Measurements from ENCODE around the gene KLK12.

The KLK12 gene, protein sequence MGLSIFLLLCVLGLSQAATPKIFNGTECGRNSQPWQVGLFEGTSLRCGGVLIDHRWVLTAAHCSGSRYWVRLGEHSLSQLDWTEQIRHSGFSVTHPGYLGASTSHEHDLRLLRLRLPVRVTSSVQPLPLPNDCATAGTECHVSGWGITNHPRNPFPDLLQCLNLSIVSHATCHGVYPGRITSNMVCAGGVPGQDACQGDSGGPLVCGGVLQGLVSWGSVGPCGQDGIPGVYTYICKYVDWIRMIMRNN

DNA sequence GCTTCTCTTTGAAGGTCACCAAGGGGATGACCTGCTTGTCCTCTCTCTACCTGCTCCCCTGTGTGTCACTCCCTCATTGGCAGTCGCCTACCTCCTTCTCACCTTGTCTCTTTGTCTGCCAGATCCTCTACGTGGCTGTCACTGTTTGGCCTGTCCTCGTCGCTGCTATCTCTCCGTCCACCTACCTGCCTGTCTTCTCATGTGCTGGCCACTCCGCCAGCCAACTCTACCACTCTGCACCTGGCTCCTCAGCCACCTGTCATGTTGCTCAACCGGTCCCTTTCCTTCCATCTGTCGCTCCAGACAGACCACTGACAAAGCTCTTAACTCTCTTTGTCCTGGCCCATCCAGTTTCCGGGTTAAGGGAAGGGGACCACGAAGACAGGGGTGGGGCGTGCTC is at the start of gene KLK12:
TSS of gene KLK12 (minus strand) at position 299 of the 400 bp plus-strand sequence. CDS start 381 bp downstream, outside the sequence.
- DNase-seq: no peak

DNA sequence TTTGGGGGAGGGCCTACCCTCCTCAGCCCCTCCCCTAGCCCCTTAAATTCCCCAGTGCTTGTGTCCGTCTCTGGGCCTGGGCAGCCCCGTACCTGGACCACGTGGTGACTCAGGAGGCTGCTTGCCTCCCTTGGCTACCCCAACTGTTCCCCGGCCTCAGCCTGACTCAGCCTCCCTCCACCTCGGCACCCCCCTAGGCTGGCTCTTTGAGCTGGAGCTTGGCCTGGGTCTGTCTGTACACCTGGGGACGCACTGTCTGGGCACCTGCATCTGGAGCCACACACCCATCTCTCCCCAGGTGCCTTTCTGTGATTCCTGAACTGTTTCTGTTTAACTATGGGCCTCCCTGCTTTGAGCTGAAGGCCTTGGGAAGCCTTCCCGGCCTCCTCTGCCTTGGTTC is 49.7 kb upstream of the KLK12 start:
- DNase-seq: no peak

DNA sequence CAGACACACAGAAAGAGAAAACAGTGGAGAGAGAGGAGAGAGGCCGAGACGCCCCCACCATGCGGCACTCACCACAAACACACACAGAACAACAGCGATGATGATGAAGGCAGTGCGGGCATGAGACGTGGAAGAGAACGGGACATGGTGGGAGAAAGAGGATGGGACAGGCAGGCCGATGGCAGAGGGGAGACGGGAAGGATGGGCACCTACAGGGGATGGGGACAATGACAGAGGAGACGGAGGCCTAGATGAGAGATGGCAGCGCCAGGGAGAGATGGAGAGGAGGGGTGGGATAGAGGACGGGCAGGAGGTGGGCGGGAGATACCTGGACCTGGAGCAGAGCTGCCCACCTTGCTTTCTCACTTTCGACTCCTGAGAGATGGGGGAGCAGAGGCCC is 49.0 kb upstream of the KLK12 start:
- DNase-seq: no peak

DNA sequence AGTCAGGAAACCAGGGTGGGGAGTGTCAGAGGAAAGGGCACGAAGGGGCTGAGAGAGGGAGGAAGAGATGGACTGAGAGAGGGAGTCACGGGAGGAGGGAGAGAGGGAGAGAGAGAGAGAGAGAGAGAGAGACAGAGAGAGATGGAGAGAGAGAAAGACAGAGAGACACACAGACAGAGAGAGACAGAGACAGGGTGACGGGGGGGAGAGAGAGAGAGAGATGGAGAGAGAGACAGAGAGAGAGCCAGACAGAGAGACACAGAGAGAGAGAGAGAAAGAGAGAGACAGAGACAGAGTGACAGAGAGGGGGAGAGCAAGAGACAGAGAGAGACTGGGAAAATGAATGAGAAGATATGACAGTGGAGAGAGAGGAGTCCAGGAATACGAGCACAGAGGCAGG is 48.4 kb upstream of the KLK12 start:
- DNase-seq: no peak

DNA sequence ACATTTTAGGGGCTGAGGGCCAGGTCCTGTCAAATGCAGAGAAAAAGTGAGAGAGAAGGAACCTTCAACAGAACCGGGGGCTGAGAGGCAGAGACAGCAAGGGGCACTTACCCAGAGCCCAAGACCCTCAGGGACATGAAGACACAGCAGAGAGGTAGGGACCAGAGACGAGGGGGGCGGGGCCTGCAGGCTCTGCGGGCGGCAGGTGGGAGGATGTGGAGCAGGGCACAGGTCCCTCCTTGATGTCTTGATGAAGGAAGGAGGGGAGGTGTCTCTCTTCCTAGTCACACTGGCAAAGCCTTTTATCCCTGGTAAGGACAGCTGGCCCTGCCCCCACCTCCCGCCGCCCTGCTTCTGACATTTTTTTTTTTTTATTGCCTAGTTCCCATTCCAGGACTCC is 47.8 kb upstream of the KLK12 start, which contains the start of gene KLK14:
TSS of gene KLK14 (minus strand) at position 277 of the 400 bp plus-strand sequence. CDS start at position 4, 273 bp downstream.
- no peak for DNase-seq

DNA sequence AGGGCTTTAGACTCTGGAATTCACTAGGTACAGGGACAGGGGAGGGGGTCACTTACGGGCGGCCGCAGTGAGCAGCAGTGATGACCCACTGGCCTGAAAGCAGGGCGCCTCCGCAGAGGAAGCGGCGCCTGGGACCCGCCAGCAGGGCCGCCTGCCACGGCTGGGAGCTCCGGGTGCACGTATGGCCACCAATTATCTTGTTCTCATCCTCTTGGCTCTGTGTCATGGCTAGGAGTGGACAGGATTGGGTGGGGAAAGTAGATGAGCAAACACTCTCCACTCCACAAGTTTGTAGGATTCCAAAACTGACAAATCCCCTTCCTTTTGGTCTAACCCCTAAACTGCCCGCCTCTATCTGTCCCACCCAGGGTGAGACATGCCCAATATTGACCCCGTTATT is 46.7 kb upstream of the KLK12 start:
- no peak for DNase-seq

DNA sequence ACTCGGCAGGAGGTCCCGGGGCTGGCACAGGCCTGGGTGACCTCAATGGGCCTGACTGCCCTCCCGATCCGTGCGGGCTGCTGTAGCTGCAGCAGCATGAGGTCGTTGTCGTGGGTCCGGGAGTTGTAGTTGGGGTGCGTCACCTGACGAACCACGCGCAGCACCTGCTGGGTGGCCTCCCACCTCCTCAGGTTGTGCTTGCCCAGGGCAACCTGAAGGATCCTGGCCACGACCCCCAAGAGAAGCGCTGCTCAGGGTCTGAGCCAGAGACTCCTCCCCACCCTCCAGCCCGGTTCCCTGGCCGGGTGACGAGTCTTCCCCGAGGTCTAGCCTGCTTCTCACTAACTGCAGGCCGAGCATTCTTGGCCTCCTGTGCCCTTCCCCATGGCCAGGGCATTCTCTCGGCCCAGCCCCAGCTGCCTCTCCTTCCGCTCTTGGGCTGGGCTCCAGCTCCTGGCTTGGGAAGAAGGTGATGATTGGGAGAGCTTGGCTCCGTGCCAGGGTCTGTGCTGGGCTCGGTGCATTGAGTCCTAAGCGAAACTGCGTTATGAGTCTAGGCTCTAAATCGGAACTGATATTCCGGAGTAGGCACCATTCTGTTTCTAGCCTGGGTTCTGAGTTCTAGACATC is 44.8 kb upstream of the KLK12 start:
- DNase-seq: no peak

DNA sequence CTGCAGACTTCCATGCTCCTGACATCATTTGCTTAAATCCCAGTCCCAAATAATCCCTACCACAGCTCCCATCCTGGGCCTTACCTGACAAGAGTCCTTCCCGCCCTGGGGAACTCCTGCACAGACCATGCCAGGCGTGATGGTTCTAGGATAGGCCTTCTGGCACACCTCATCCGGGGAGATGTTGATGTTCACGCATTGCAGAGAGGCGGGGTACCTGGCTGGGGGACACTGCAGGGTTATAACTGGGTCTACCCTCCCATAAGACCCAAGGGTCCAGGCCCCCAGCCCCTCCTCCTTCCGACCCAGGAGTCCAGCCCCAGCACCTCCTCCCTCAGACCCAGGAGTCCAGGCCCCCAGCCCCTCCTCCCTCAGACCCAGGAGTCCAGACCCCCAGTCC is 43.9 kb upstream of the KLK12 start:
- no peak for DNase-seq

DNA sequence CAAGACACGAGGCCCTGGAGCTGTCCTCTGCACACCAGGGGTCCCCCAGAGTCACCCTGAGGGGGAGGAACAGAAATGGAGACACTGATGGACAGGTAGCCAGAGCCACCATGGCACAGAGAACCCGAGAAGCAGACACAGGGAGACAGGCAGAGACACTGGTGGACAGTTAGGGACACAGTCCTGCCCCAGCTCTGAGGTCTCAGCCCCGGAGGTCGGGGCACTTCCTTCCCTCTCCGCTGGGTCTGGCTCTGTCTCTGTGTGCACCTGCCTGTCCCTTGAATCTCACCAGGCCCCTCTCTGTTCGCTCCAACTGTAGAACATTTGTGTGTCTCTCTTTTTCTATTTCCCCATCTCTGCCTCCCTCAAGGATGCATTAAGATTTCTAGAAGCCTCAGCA is 43.3 kb upstream of the KLK12 start:
- DNase-seq: no peak

DNA sequence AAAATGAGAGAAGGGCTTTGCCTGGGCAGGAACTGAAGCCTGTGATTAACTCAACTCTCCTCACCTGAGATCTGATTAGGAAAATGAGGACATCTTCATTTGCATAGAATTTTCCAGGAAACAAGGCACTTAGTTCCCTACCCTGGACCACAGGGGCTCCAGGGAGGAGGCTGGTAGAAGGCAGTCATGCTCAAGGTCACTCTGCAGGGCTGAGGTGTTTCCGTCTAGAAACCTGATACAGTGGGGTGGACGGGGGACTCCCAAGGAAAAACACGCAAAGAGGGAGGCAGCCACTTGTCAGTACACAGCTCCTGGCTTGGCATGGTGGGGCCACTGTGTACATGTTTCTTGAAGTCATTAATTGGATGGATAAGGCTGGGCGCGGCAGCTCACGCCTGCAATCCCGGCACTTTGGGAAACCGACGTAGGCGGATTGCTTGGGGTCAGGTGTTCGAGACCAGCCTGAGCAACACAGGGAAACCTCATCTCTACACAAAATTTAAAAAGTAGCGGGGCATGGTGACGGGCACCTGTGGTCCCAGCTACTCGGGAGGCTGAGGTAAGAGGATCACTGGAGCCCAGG is 41.9 kb upstream of the KLK12 start:
- no peak for DNase-seq

DNA sequence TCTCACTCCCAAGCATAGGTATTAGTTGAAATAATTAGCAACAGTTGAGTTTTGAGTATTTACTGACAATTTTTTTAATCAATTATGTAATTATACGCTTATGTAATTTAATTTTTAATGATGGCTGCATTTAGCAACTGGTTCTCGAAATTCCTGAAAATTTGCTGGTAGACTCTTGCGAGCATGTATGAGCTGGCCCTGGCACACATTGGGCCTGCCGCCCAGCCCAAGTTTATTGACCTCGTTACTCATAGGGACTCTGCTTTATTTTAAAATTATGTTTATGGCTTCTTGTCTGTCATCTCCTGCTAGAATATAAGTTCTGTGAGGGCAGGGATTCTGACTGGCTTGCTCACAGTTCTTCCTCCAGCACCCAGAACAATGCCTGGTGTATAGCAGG is 41.2 kb upstream of the KLK12 start:
- DNase-seq: no peak

DNA sequence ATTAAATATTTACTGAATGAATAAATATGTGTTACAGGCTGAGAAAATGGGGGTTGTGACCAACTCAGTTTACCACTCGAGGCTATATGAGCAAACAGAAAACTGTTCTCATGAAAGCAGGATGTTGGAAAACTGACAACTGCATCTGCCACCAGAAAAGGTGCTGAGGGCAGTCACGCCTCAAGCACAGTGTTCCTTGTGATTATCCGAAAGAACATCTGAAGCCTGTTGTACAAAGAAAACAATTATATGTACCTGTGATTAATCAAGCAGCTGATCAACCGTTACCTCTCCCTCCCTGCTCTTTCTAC is 36.2 kb upstream of the KLK12 start:
- DNase-seq: no peak

DNA sequence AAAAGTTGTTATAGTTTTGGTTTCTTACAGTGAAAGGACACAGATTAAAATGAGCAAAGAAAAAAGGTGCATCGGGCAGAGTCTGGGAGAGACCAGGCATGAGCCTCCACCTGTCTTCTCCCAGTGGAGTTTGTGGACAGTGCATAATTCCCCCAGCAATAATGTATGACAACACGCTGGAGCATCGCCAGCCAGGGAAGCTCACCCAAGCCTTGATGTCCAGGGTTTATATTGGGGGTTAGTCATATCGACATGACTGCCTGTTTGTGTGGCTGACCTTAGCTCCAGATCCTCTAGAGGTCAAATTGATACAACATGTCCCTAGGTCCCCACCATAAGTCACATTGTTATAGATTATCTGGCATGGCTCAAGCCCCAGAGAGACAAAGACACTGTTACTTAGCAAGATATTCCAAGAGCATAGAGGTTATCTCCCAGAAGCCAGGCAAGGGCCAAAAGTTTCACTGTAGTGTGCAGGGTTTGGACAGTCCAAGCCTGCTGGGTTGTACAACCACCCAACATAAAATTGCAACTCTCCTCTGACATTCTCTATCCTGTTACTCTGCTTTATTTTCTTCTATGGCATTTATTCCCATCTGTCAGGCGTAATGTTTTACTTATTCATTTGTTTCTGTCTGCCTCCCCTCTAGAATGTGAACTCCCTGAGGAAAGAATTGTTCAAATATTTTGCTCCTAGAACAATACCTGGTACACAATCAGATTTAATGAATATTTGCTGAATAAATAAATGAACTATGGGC is 35.7 kb upstream of the KLK12 start:
- DNase-seq: no peak

DNA sequence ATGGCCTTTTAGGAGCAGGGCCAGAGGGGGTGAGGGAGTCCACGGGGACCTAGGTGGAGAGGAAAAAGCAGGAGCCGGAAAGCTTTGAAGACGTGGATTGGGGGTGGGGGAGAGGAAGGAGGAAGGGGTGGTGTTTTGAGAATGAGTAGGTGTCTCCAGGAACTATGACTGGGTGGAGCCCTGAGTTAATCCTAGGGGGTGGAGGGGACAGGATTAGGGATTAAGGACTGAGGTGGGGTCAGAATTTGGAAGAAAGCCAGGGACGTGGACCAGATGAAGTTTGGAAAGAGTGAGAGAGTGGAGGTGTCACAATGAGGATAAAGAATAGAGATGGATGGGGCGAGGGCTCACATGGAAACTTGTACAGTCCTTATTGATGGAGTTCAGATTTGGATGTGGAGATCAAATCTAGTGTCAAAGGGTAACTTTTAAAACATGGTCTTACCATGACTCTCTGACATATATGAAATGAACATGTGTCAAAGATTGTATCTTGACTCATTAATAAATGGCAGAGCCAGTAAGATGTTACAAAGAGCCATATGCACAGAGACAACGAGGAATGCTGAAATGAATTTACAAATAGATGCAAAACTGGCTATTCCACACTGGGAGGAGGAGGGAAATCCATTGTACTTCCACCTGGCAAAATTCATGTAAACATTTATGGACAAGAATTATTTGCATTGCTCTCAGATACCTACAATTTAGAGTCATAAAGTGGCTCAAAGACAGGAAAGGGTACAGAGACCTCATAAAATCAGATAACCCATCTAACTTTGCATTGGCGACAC is 31.8 kb upstream of the KLK12 start:
- DNase-seq: no peak

DNA sequence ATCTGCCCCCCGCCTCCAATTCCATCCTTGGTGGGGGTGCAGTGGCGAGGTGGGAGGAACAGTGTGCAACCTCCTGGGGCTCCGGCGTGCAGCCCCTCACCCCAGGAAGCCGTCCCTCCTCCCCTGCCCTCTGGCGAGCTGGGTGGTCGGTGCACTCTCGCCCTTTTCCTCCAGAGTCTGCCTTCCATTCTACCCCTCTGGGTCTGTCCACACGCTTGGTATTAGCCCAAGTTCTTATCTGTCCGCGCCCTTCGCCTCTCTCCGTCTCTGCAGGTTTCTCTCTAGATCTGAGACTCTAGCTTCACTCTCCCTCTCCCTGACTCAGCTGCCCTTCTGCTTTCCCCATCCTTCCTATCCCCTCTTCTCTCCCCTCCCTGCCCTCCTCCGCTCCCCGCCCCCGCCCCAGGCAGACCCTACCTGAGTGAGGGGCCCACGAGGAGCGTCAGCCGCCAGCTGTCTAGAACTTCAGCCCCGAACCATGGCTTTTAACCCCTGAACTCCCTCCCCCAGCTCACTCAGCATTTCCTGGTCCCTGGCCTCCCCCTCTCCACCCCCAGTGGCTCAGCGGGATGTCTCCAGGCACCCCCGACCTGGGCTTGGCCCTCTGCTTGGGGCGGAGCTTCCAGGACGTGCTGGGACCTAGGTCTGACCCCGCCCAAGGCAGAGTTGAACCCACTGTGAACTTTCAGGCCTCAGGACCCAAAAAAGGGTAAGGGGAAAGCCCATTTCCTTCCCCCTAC is 30.6 kb upstream of the KLK12 start:
- no peak for DNase-seq

DNA sequence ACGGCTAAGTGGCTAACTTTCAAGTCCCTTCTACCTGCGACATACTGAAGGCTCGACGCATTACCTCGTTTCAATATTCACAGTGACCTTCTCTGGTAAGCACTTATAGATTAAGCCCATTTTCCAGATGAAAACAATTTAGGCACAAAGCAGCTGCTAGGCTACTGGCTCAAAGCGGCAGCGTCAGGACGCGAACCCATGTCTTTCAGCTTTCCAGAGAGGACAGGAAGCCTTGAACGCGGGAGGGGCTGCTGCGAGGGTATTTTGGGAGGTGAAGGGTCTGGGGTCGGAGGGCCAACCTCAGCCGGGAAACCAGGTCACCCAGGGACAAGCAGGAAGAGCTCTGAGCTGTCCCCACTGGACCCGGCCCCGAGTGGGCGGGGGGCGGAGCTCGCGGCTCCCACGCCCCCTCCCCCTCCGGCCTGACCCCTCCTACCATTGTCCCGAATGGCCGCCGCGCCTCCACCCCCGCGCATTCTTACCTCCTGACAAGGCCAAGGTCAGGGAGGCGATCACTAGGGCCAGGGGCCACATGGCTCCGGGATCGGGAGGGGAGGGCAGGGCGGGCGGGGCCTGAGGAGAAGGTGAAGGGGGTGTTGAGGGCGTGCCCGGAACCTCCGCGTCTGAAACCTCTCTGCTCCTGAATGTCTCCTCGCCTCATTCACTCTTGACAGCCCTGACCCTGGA is 29.9 kb upstream of the KLK12 start, which contains the start of gene KLK13:
TSS of gene KLK13 (minus strand) at position 559 of the 687 bp plus-strand sequence. CDS start at position 534, 25 bp downstream.
- DNase-seq: no peak

DNA sequence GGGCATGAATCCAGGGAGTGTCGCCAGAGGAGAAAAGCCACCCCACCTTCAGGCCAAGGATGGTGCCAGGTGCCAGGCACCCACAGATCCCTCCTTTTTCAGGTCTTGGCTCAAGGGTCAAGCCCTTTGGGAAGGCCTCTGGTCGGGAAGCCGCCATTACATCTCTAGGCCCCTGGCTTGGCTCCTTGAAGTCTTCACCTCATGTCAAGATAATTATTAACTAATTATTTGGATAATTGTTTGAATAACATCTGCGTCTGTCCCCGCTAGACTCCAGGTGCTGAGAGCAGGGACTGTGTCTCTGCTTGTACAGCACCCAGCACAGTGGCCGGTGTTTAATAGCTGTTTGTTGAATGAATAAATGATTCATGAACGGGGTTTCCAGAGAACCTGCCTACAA is 28.9 kb upstream of the KLK12 start:
- no peak for DNase-seq

DNA sequence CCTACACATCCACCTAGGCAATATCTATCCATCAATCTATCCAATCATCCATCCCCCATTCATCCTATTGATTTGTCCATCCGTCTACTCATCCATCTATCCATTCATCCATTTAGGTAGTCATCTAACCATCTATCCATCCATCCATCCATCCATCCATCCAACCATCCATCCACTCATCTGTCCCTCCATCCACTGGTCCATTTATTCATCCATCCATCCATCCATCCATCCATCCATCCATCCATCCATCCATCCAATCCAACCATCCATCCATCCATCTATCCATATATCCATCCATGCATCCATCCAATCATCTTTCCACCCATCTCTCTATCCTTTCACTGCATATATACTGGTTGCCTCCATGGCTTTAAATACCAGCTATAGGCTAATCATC is 26.2 kb upstream of the KLK12 start:
- DNase-seq: no peak

DNA sequence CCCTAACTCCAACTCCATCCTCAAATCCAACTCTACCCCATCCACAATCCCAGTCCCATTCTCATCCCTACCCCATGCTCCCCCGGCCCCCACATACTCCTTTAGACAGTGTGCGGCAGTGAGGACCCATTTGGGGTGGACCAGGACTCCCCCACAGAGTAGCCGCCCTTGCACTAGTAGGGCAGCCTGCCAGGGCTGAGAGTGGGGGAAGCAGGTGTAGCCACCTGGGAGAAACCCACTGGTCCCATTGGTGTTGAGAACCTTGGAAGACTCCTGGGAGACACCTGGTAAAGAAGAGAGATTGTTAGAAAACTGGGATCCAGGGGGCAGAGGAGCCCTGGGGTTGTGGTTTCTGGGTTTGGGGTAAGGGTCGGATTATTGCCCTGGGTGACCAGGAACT is 25.5 kb upstream of the KLK12 start:
- no peak for DNase-seq

DNA sequence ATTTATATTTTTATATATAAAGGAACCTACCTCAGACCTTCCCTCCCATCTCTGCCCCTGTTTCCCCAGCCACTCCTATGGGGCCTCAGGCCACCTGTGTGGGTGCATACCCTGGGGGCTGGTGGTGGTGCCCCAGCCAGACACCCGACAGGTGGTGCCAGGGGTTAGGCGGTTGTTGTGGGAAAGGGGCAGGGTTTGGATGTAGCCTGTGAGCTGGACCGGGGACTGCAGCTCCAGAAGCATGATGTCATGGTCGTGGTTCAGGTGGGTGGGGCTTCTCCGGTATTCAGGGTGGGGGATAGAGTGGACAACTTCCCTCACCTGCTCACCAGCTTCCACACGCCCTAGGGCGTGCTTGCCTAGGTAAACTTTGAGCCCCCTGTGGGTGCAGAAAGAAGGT is 24.9 kb upstream of the KLK12 start:
- no peak for DNase-seq

DNA sequence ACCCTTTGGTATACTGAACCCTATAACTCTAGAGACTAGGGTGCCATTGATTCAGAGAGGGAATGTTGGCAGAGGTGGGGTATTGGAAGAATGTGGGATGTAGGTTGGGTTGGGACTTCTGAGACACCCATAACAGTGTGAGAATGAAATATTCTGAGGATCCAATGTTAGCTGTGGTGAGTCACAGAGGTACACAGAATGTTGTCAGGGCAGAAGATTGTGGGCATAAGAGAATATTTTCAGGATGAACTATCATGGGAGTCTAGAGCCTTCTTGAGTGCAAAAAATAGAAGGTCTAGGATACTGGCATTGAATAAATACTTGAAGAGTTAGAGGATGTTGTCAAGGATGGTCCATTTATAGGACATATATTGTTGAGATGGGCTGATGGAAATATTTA is 21.1 kb upstream of the KLK12 start:
- DNase-seq: no peak

DNA sequence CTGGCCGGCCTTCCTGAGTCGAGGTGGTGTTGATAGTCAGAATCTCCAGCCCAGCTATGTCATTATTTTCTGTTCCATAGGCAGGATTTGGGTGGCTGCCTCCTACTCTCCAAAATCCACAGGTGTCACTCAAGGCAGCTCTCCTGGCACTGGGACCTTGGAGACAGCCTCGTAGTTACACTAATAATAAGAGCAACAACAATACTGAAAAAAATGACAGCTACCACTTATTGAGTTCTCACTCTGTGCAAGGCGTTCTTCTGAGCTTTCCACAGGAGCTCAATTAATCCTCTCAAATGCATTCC is 12.2 kb upstream of the KLK12 start:
- DNase-seq: no peak

All from GOT3 (cell line).